ENCODE data around the gene CPNE2. TPM values are rescaled to one million over a fixed set of nuclear protein-coding genes. Genes with fewer than 3 reads are reported as not detected.

CPNE2 gene
- polyA plus RNA-seq, 2 of the 4 experiments (the other 2 are of a cell fraction): 36.7 TPM

- Histone ChIP-seq H3K27ac (peak overlapping the region; percentile 72 to 86; a peak in 4 of 6 replicates), H3K4me1 (peaks cover 59% of the 10 kb centered on the region), H3K4me2 (peak overlapping the region; percentile 79), H3K4me3 (no peak overlapping the region), H3K9me3 (no peaks in the 10 kb centered on the region)
- POLR2A ChIA-PET: interaction anchor here (1.2 kb wide), 1 partner anchor 55 kb away, joined by 5 read pairs; the partner anchor contains the start of gene ARL2BP
- TF ChIP-seq FOSL2 (IDR thresholded peaks at IDR 0.05) (no peak), FOSL2 (CRISPR knock-in tag; IDR thresholded peaks at IDR 0.05) (no peak), HOXB13 (CRISPR knock-in tag; IDR thresholded peaks at IDR 0.05; ENCODE audit: low read depth) (no peak), HOXB5 (CRISPR knock-in tag; IDR thresholded peaks at IDR 0.05) (no peak), CEBPB (IDR thresholded peaks at IDR 0.05) (peak in 1 of 2 experiments; percentile 29; a peak in 1 of 4 replicates), KDM1A (IDR thresholded peaks at IDR 0.05; ENCODE audit: low read depth) (no peak)
- no peak for ATAC-seq
- FAIRE-seq: no peak
- CTCF ChIA-PET: interaction anchor here (0.6 kb wide), 1 partner anchor 21 kb away, joined by 3 read pairs; no protein-coding TSS in a partner anchor
- no peak for DNase-seq (ENCODE audit: low read depth in 1 of 2, low spot score in 1 of 2)
- 93% methylated on average over 2 of the region's 2 CpGs for WGBS (ENCODE audit: missing lambda C conversion rate)
Measured at GRCh38 chr16:57190136-57190535, 97.8 kb downstream of the CPNE2 start.

- Histone ChIP-seq H3K27ac (peak overlapping the region; percentile 72 to 86), H3K4me3 (no peak overlapping the region), H3K4me1 (peaks cover 68% of the 10 kb centered on the region), H3K4me2 (peak overlapping the region; percentile 79), H3K9me3 (no peaks in the 10 kb centered on the region)
- peak in 1 of 2 experiments; percentile 10 for DNase-seq (ENCODE audit: low read depth in 1 of 2, low spot score in 1 of 2)
- TF ChIP-seq JUN (IDR thresholded peaks at IDR 0.05) (no peak), CEBPB (IDR thresholded peaks at IDR 0.05) (peak in 1 of 2 experiments; percentile 75; a peak in 2 of 4 replicates), HOXB5 (CRISPR knock-in tag; IDR thresholded peaks at IDR 0.05) (no peak), HES2 (IDR thresholded peaks at IDR 0.05) (no peak), REST (IDR thresholded peaks at IDR 0.05) (no peak), HEYL (CRISPR knock-in tag; IDR thresholded peaks at IDR 0.05) (no peak), CBX8 (IDR thresholded peaks at IDR 0.05) (no peak), ATOH8 (CRISPR knock-in tag; IDR thresholded peaks at IDR 0.05; ENCODE audit: low read depth) (no peak), TFCP2L1 (CRISPR knock-in tag; IDR thresholded peaks at IDR 0.05) (no peak), JUNB (IDR thresholded peaks at IDR 0.05) (no peak), MAFK (IDR thresholded peaks at IDR 0.05; ENCODE audit: partially characterized antibody) (peak; percentile 97)
- CTCF ChIA-PET: interaction anchor here (0.6 to 1.2 kb wide), 2 partner anchors 15 to 226 kb away, joined by 3 read pairs; no protein-coding TSS in a partner anchor
- ATAC-seq: no peak
- POLR2A ChIA-PET: interaction anchor here (1.2 kb wide), 1 partner anchor 54 kb away, joined by 5 read pairs; the partner anchor contains the start of gene ARL2BP
- WGBS (ENCODE audit: missing lambda C conversion rate): 16% methylated on average over 3 of the region's 3 CpGs
- no peak for FAIRE-seq
Measured at GRCh38 chr16:57191056-57191571, 98.7 kb downstream of the CPNE2 start.

GRCh38 chr16:57192146-57192545, 99.8 kb downstream of the CPNE2 start:
- no peak for ATAC-seq
- no peak for DNase-seq (ENCODE audit: low read depth in 1 of 2, low spot score in 1 of 2)
- Histone ChIP-seq H3K4me2 (peak overlapping the region; percentile 79), H3K9me3 (no peaks in the 10 kb centered on the region), H3K27ac (peak overlapping the region; percentile 86 to 90; a peak in 5 of 6 replicates), H3K4me3 (no peak overlapping the region), H3K4me1 (peaks cover 78% of the 10 kb centered on the region)
- ChIA-PET CTCF (interaction anchor here (1.7 kb wide), 1 partner anchor 224 kb away, joined by 5 read pairs; no protein-coding TSS in a partner anchor), POLR2A (no interaction called here)
- FAIRE-seq: no peak
- WGBS (ENCODE audit: missing lambda C conversion rate): 58% methylated on average over 3 of the region's 3 CpGs
- TF ChIP-seq BHLHE40 (IDR thresholded peaks at IDR 0.05; ENCODE audit: low read depth, low read length) (no peak), FOXS1 (CRISPR knock-in tag; IDR thresholded peaks at IDR 0.05) (no peak), PBX3 (IDR thresholded peaks at IDR 0.05) (no peak), HEYL (CRISPR knock-in tag; IDR thresholded peaks at IDR 0.05) (no peak), EHF (CRISPR knock-in tag; IDR thresholded peaks at IDR 0.05) (no peak), HOXB5 (CRISPR knock-in tag; IDR thresholded peaks at IDR 0.05) (no peak), HOXA7 (CRISPR knock-in tag; IDR thresholded peaks at IDR 0.05) (no peak), RFX5 (IDR thresholded peaks at IDR 0.05) (no peak), ELK1 (IDR thresholded peaks at IDR 0.05; ENCODE audit: low read depth, low read length) (no peak), EP300 (IDR thresholded peaks at IDR 0.05) (no peak), KDM5A (IDR thresholded peaks at IDR 0.05) (no peak), CHD2 (IDR thresholded peaks at IDR 0.05; ENCODE audit: low read length, partially characterized antibody) (no peak), KDM1A (IDR thresholded peaks at IDR 0.05; ENCODE audit: low read depth) (no peak), EHMT2 (IDR thresholded peaks at IDR 0.05; ENCODE audit: low read depth) (no peak)

Data from A549 (cell line).